Endothelial cell of umbilical vein (primary cell): ENCODE data around the gene SPAG9. TPM values are rescaled to one million over a fixed set of nuclear protein-coding genes. Genes with fewer than 3 reads are reported as not detected.

Source experiments
- BruUV-seq: library from RNA; stranded (reverse); fragments of 400-500 nt; replicated peaks from 2 replicates; lab custom pipeline; 2021; lab: Mats Ljungman, UMichigan
- CTCF ChIA-PET: fragments of 300-600, 350-600 bp; sonication (Branson Sonifier 250); formaldehyde crosslinking; loops from one replicate; lab custom pipeline; 2021; ENCODE audit warnings: antibody characterized with exemption, inconsistent platforms; lab: Charles Lee
- POLR2A ChIA-PET: fragments of 300-600, 350-600 bp; sonication (Branson Sonifier 250); formaldehyde crosslinking; loops from one replicate; lab custom pipeline; 2021; ENCODE audit warnings: antibody characterized with exemption, inconsistent platforms; lab: Charles Lee
- DNase-seq: peaks from one replicate; pipeline ENCODE4 v3.0.0-alpha.2; 2011; ENCODE audit warnings: low read depth, low spot score
- FAIRE-seq: peaks from 2 replicates; lab custom pipeline; 2011; peaks lifted over from hg19 to GRCh38; lab: Jason Lieb, UNC
- H2AFZ ChIP-seq: 2 replicates; pipeline ENCODE4 v1.6.0; 2012; ENCODE audit warnings: low read depth, low read length, control low read depth, inconsistent platforms
- H3K27ac ChIP-seq: 2 replicates; pipeline ENCODE4 v1.5.1; 2011; ENCODE audit warnings: low read depth, mild to moderate bottlenecking, control low read depth, low read length, moderate library complexity; ENCODE audit not compliant: insufficient read depth
- H3K27me3 ChIP-seq, 2 experiments: 2 replicates each; pipeline versions ENCODE4 v1.6.0 to v1.6.1; 2011; ENCODE audit warnings: low read length in 2 of 2, mixed read lengths in 1 of 2; ENCODE audit not compliant: control insufficient read depth in 2 of 2, insufficient read depth in 2 of 2
- H3K36me3 ChIP-seq, 2 experiments: 2 replicates in 1 of 2; 3 replicates in 1 of 2; pipeline ENCODE4 v1.5.1; 2011; ENCODE audit warnings: low read length in 2 of 2, mild to moderate bottlenecking in 1 of 2, moderate library complexity in 1 of 2; ENCODE audit not compliant: control insufficient read depth in 2 of 2, insufficient read depth in 2 of 2; ENCODE audit errors: extremely low read depth in 1 of 2
- H3K4me1 ChIP-seq: 3 replicates; pipeline ENCODE4 v1.5.1; 2011; ENCODE audit warnings: mild to moderate bottlenecking, low read length; ENCODE audit not compliant: control insufficient read depth, insufficient read depth; ENCODE audit errors: extremely low read depth
- H3K4me2 ChIP-seq: 2 replicates; pipeline ENCODE4 v1.6.1; 2011; ENCODE audit warnings: low read length, control low read depth, mixed read lengths; ENCODE audit not compliant: insufficient read depth
- H3K4me3 ChIP-seq, 3 experiments: fragments of 200-600 bp in 1 of 3; sonication (generic), shearing (Covaris generic) in 1 of 3; replicated peaks in 1 of 3; 2 replicates each; pipeline ENCODE4 v1.5.1; 2011 to 2016; ENCODE audit warnings: control low read depth in 3 of 3, low read length in 3 of 3, mild to moderate bottlenecking in 2 of 3, inconsistent platforms in 1 of 3, low read depth in 1 of 3, moderate library complexity in 1 of 3; ENCODE audit not compliant: insufficient read depth in 1 of 3
- H3K79me2 ChIP-seq: 2 replicates; pipeline ENCODE4 v1.6.0; 2012; ENCODE audit warnings: low read length, inconsistent platforms; ENCODE audit not compliant: control insufficient read depth, insufficient read depth
- H3K9ac ChIP-seq: replicated peaks from 2 replicates; pipeline ENCODE3; 2011; ENCODE audit warnings: low read length, control low read depth; ENCODE audit not compliant: insufficient read depth; ENCODE audit errors: extremely low read depth
- H3K9me1 ChIP-seq: replicated peaks from 3 replicates; pipeline ENCODE4 v1.6.0; 2011; ENCODE audit warnings: mild to moderate bottlenecking, low read length; ENCODE audit not compliant: control insufficient read depth, insufficient read depth; ENCODE audit errors: extremely low read depth
- H3K9me3 ChIP-seq: replicated peaks from 2 replicates; pipeline ENCODE4 v1.5.1; 2012; ENCODE audit warnings: low read length, inconsistent platforms; ENCODE audit not compliant: control insufficient read depth, insufficient read depth
- H4K20me1 ChIP-seq: replicated peaks from 2 replicates; pipeline ENCODE3; 2011; ENCODE audit warnings: mild to moderate bottlenecking, low read length; ENCODE audit not compliant: control insufficient read depth, insufficient read depth; ENCODE audit errors: extremely low read depth
- CTCF ChIP-seq, 2 donors: IDR thresholded peaks; 1 replicate in 1 of 2; 2 replicates in 1 of 2; pipeline ENCODE4 v1.5.1; 2011; ENCODE audit warnings: low read length in 2 of 2, mild to moderate bottlenecking in 2 of 2, moderate library complexity in 2 of 2, control low read depth in 1 of 2, inconsistent platforms in 1 of 2, low read depth in 1 of 2; ENCODE audit not compliant: insufficient read depth in 1 of 2; ENCODE audit errors: extremely low read depth in 1 of 2
- EZH2 ChIP-seq: IDR thresholded peaks from 2 replicates; pipeline ENCODE4 v1.6.1; 2012; ENCODE audit warnings: borderline replicate concordance, low read depth, mild to moderate bottlenecking, moderate library complexity, low read length, inconsistent platforms; ENCODE audit not compliant: severe bottlenecking
- FOS ChIP-seq: IDR thresholded peaks from 2 replicates; pipeline ENCODE4 v1.6.1; 2011; ENCODE audit warnings: mild to moderate bottlenecking, low read length, moderate library complexity, borderline replicate concordance; ENCODE audit not compliant: insufficient read depth
- GATA2 ChIP-seq: IDR thresholded peaks from 2 replicates; pipeline ENCODE4 v1.7.0; 2011; ENCODE audit warnings: low read depth, mild to moderate bottlenecking, moderate library complexity, mixed read lengths, low read length; ENCODE audit not compliant: insufficient read length, insufficient read depth
- JUN ChIP-seq: IDR thresholded peaks from 2 replicates; pipeline ENCODE4 v1.6.1; 2011; ENCODE audit warnings: borderline replicate concordance, low read depth; ENCODE audit not compliant: insufficient read length, insufficient read depth
- MAX ChIP-seq: IDR thresholded peaks from 2 replicates; pipeline ENCODE4 v1.6.1; 2011; ENCODE audit not compliant: insufficient read depth, insufficient read length
- MYC ChIP-seq: IDR thresholded peaks from one replicate; pipeline ENCODE4 v1.6.1; 2011; ENCODE audit warnings: mild to moderate bottlenecking, low read depth, low read length
- dilution Hi-C: fragments of 300-500 bp; cut with MboI; formaldehyde crosslinking; loops from one replicate; pipeline ENCODE4 v1.15.0; 2019; ENCODE audit warnings: low sequenced_read_pairs; ENCODE audit not compliant: extremely low pct_ligation_motif_present
- intact Hi-C: fragments of 100-400 bp; cut with micrococcal nuclease; formaldehyde crosslinking; loops from one replicate; pipeline ENCODE4 v1.10.0; 2022
- polyA plus RNA-seq, 4 experiments: library from polyadenylated mRNA; depleted of rRNA in 3 of 4; stranded (reverse) in 3 of 4; unstranded in 1 of 4; fragments of >200 nt; gene quantifications; 2 replicates each; pipeline versions ENCODE4 v1.2.1 to v1.2.3, GENCODE V29; 2011 to 2012; ENCODE audit warnings: missing spikeins in 1 of 4
- total RNA-seq: library from RNA; stranded (reverse); gene quantifications from 2 replicates; pipeline ENCODE4 v1.2.3, GENCODE V29; 2021

The SPAG9 gene
- total and polyA plus RNA-seq, 2 donors (not counting 3 experiments of a cell fraction or from before 2014, with no cell fraction given) = 16.5 to 75.0 TPM

- Histone ChIP-seq H3K36me3 (no peaks in the 10 kb centered on the region), H3K4me1 (peaks cover 4% of the 10 kb centered on the region), H3K9me1 (no peaks in the 10 kb centered on the region), H3K27ac (no peak overlapping the region), H3K4me3 (no peak overlapping the region), H2AFZ (no peak overlapping the region), H3K9ac (no peak overlapping the region), H3K9me3 (no peaks in the 10 kb centered on the region), H3K27me3 (no peaks in the 10 kb centered on the region), H4K20me1 (no peaks in the 10 kb centered on the region), H3K79me2 (no peaks in the 10 kb centered on the region), H3K4me2 (no peak overlapping the region)
- no TSS peak for BruUV-seq
- DNase-seq (no peak), FAIRE-seq (no peak)
- intact Hi-C loops (no loop called here), dilution Hi-C loops (no loop called here)
- ChIA-PET CTCF (interaction anchor here (1.2 to 5.7 kb wide), 6 partner anchors 9 to 93 kb away, joined by 4 to 27 read pairs (median 6); no protein-coding TSS in a partner anchor), POLR2A (interaction anchor here (1.2 kb wide), 1 partner anchor 79 kb away, joined by 7 read pairs; the partner anchor contains the start of gene TOB1)
- TF ChIP-seq JUN (no peak), FOS (no peak), CTCF (IDR thresholded peaks at IDR 0.05; ENCODE audit: extremely low read depth in 1 of 2, insufficient read depth in 1 of 2, low read depth in 1 of 2, low read length in 2 of 2) (no peak), MYC (no peak), EZH2 (no peak), GATA2 (no peak), MAX (no peak)
These were observed 175.6 kb downstream of the SPAG9 start for GRCh38 chr17:50944902-50945720.
